ENCODE measurements around the gene RHOBTB3.

The RHOBTB3 gene

DNA sequence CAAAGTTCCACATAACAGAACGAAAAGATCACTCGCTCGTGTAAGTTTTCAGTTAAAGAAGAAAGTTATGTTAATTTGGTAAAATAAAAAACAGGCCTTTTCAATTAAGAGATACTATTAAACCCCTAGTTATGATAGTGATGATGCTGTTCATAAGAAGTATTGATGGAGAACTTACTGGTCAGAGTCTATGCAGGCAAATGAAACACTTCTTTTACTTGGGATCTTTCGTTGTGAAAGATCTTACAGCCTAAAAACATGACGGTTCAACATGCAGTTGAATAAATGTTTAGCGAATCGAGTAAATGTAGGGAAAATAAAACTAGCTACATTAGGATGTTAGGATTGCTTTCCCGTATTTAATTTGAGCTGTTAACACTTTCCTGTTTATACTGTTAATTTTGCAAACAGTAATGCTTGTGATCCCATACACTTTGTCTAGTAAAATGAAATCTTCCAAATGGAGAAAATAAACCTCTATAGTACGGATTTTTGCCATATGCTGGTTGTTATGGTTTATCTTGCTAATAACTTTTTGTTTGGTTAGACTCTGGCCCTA lies 2.0 kb downstream of the RHOBTB3 start:
- no peak for FAIRE-seq

DNA sequence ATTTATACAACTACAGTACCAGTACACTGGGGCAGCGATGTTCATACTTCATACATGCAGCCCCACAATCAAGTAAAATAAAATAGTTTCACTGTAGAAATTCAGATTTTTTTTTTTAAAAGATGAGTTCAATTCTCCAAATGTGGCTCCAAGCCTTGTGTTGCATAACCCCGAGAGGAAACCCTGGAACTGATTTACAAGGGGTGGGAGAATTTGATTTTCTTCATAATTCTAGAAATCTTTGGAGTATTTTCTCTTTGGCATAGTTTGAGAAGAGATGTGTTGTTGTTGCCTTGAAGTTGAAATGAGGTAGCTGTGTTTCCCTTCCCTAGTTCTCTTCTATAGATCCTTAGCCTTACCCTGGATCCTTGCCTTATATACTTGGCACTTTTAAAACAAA lies 3.1 kb downstream of the RHOBTB3 start:
- no peak for FAIRE-seq

DNA sequence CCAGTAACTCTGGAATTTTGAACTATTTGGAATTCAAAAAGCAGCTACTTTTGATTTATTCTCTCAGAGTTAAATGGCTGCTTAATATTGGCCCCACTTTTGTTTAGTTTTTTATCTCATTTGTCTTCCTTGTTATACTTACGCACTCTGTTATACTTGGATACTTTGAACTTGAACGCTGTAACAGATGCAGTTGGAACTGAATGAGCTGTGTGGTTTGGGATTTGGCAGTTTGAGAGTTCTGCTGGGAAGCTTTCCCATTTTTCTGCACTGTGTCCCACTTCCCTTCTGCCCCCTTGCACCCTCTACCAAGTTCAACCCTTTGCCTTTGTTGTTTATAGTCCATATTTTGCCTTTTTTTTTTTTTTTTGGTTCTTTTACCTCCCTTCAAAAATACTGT lies 3.8 kb downstream of the RHOBTB3 start:
- FAIRE-seq, result no peak

DNA sequence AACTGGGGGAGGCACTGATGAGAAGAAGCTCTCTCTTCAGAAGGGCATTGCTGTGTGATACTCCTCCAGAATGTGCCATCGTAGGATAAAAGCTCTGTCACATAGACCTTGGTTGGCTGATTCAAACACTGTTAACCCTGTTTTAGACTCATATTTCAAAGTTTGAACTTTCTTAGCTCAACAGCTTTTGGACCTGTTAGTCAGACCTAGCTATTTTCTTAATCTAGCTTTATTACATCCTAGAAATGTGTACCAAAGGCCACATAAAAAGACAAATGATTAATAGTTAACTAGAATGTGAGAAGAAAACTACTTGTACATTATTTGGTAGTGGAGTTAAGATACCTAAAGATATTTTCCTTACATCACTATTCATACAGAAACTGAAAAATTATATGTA lies 4.3 kb downstream of the RHOBTB3 start:
- FAIRE-seq, result no peak

- no peak for FAIRE-seq
Measured at GRCh38 chr5:95738072-95738471, 6.9 kb downstream of the RHOBTB3 start.

DNA sequence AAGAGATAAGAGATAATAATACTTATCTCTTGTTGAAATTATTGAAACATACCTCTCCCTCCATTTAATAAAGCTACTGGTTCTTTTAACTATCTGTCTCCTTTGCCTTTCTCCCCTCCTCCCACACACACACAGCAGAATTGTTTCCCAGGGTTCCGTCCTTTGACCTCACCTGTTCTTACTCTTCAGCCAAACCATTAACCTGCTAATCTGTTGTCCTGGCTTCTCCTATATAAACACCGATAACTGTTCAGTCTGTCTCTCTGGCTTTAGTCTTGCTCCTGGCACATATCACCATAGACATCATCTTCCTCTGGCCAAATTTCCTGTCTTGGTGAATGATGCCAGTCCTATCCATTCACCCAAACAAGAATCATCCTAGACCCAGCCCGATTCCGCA lies 7.7 kb downstream of the RHOBTB3 start:
- FAIRE-seq, result no peak

- no peak for FAIRE-seq
Measured at GRCh38 chr5:95739857-95740256, 8.7 kb downstream of the RHOBTB3 start.

DNA sequence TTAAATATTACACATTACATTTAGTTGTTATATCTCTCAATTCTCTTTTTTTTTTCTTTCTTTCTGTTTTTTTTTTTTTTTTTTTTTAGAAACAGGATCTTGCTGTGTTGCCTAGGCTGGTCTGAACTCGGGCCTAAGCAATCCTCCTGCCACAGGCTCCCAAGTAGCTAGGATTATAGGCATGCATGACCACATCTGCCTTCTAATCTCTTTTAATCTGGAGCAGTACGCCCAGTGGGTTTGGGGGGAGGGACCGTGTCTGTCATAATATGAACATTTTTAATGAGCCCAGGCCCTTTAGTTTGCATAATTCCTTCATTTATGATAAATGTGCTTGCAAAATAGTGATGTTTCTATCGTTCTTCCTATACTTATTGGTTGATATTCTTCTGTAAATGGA lies 10.3 kb downstream of the RHOBTB3 start:
- FAIRE-seq, result no peak

DNA sequence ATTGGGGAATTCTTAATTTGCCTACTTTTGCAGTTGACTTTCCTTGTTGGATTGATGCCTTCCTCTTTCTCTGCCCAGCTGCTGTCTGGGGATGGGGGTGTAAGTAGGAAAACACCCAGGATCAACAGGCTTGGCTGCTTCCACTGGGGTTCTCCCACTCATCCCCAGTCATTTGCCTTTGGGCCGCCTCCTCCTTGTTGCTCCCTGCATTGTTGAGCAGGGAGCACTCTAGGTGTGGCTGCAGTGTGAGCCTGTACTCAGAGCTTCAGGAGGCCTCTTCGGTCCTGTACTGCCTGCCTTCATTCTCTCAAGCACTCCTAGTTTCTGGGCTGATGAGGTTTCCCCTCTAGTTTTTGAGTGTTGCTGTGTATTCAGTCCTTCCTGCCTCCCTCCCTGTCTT lies 12.1 kb downstream of the RHOBTB3 start:
- no peak for FAIRE-seq

DNA sequence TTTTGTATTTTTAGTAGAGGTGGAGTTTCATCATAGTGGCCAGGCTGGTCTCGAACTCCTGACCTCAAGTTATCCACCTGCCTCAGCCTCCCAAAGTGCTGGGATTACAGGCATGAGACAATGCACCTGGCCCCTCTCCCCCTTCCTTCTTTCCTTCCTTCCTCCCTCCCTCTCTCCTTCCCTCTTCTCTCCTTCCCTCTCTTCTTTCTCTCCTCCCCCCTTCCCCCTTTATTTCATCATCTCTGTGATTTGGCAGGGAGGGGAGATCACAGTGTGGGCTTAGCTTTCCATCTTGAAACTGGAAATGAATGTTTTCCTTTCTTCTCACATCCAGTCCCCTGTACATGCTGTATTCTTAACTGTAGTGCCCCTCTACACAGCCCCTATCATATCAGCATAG lies 12.7 kb downstream of the RHOBTB3 start:
- FAIRE-seq, result no peak

DNA sequence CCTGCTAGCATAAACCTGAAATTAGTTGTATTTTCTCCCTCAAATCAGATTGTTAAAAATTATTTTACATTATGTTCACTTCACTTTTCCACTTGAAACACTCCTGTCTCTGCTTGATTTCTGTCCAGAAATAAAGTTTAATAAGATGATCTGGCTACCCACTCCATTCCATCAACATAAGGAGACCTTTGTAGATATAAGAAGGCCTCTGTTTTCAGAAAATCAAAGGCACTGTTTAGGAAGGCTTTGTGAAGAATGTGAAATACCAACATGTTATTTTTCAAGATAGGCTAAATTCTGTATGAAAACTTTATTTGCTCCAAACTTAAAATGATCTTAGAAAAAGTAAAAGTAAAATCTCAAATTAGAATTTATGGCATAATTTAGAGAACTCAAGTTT lies 15.1 kb downstream of the RHOBTB3 start:
- FAIRE-seq, result no peak

GRCh38 chr5:95746722-95747679 lies 15.9 kb downstream of the RHOBTB3 start:
- FAIRE-seq, result no peak

GRCh38 chr5:95748133-95748532 lies 17.0 kb downstream of the RHOBTB3 start:
- FAIRE-seq, result no peak

- no peak for FAIRE-seq
Measured at GRCh38 chr5:95754545-95754944, 23.4 kb downstream of the RHOBTB3 start.

DNA sequence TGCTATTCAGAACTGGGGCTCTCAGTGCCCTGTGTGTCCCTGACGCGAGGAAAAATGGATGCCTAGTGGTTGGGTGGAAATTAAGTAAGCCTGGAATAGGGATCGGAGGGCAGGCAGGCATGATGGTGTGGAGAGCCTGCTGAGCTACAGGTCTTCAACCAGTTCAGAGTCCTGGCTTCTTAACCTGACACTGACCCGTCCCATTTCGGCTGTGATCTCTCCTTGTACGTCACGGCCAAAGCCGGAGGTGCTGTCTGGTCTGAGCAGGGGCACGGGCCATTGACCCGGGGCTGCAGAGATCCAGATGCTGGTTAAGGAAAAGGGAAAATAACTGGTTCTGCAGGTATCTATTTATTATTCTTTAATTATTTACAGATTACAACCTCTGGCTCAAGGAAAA lies 27.9 kb downstream of the RHOBTB3 start:
- no peak for FAIRE-seq

DNA sequence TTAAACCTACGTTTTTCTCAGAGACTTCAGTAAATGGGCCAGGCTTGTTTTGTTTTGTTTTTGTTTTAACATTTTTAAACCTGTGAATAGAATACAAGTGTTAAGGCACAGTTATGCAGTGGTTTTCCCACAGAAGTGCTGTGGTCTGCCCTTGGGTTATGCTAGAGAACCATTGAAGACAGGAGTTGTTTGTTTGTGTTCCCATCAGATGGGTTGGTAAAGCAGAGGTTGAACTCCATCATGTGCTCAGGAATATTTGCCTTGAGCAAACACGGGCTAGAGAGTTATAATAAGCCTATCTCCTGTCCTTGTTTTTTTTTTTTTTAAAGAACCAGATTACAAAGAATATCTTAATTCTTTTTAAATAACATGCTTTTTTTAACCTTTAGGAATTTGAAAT lies 28.5 kb downstream of the RHOBTB3 start:
- no peak for FAIRE-seq

DNA sequence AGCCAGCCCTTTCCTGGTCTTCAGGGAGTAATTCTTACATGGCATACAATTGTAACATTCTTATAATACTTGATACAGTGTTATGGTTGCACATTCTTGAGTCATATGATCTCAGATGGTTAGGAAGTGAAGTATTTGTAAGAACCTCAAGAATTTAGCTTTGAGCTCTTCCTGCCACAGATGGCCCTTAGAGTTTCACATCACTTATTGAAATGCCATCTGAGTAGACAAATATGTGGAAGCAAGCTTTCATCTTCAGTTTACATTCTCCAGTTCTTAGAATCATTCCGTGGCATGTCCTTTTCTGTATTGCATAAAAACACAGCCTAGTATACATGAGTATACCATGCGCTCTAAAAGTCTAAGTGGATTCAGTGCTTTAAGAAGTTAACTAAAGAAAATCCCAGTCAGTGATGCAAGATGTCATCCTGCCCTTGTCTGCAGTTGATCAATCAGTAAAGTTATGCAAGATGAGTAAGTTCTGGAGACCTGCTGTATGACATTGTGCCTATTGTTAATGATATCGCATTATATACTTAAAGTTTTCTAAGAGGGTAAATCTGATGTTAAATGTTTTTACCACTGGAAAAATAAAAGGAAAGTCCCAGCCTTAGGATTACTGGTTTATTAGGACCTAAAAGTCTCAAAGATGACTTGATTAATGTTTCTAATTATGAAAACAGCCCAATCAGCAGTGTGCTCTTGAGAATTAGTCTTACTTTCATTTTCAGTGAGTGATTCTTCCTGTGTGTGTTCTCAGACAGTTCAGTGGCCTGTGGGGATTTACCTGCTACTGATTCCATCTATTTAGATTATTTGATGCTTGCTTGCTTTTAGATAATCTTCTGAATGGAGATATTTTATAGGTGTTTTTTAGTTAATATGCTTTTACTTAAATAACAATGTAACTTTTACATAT lies 29.4 kb downstream of the RHOBTB3 start:
- no peak for FAIRE-seq

GRCh38 chr5:95761771-95762651 lies 30.9 kb downstream of the RHOBTB3 start:
- no peak for FAIRE-seq

- no peak for FAIRE-seq
Measured at GRCh38 chr5:95762652-95763041, 31.5 kb downstream of the RHOBTB3 start.

DNA sequence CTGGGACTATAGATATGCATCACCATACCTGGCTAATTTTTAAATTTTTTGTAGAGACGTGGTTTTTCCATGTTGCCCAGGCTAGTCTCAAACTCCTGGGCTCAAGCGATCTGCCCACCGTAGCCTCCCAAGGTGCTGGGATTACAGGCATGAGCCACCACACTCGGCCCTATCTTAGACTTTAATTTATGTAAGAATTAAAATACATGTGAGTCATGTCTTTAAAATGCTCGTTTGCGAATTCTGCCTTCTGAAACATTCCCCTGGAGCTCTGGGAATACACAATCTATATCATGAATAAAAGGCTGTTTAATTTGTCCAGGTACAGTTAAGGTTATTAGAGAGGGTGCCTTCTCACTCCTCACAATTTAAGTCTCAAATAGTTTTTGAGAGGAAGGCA lies 32.8 kb downstream of the RHOBTB3 start:
- FAIRE-seq, result no peak

GRCh38 chr5:95768731-95769130 lies 37.6 kb downstream of the RHOBTB3 start:
- FAIRE-seq, result no peak

All from A204.1 (cell line).